ENCODE measurements around the gene ZNF74.
A peak's percentile ranks its signal among the peaks of the same experiment; 100 is the strongest.
"Not testable (repeated sequence)": the region's sequence is repeated elsewhere in the genome, so short reads cannot be mapped to it uniquely, and the experiment has no call there.

Gene ZNF74

GRCh38 chr22:20393705-20394476 is at the start of gene ZNF74:
TSS of gene ZNF74 (plus strand) at chr22:20394151. CDS start at chr22:20394629, 478 bp downstream.
- DNase-seq = peak; percentile 98

DNA sequence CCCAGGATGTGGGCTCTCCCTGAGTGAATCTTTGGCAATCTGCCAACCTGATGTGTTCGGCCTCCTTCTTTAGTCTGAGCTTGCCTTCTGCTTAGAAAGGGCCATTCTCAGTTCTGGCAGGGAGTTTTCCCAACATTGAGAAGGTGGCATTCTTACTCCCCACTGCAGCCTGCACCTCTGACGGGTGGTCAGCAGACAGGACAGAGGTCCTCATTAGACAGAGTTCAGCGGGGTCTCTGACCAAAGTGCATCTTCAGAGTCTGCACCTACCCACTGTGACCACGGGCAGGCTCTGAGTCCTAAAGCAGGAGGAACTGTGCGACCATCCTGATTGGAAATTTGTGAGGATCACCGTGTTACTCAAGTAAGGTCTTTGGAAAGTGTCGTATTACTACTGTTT is 47.4 kb upstream of the ZNF74 start:
- DNase-seq = not testable (repeated sequence)

- DNase-seq = not testable (repeated sequence)
Measured at GRCh38 chr22:20352536-20352935, 41.4 kb upstream of the ZNF74 start.

- DNase-seq = no peak
Measured at GRCh38 chr22:20354238-20354975, 39.5 kb upstream of the ZNF74 start.

- not testable (repeated sequence) for DNase-seq
Measured at GRCh38 chr22:20355939-20356636, 37.9 kb upstream of the ZNF74 start.

DNA sequence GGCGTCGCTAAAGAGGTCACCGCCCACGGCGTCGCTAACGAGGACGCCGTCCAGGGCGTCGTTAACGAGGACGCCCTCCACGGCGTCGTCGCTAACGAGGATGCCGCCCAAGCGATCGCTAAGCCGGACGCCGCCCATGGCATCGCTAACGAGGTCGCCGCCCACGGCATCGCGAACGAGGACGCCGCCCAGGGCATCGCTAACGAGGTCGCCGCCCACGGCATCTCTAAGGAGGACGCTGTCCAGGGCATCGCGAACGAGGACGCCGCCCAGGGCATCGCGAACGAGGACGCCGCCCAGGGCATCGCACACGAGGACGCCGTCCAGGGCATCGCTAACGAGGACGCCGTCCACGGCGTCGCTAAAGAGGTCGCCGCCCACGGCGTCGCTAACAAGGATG is 37.0 kb upstream of the ZNF74 start:
- DNase-seq = not testable (repeated sequence)

DNA sequence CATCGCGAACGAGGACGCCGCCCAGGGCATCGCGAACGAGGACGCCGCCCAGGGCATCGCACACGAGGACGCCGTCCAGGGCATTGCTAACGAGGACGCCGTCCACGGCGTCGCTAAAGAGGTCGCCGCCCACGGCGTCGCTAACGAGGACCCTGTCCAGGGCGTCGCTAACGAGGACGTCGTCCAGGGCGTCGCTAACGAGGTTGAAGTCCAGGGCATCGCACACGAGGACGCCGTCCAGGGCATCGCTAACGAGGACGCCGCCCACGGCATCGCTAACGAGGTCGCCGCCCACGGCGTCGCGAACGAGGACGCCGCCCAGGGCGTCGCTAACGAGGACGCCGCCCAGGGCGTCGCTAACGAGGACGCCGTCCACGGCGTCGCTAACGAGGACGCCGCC is 36.0 kb upstream of the ZNF74 start:
- not testable (repeated sequence) for DNase-seq

DNA sequence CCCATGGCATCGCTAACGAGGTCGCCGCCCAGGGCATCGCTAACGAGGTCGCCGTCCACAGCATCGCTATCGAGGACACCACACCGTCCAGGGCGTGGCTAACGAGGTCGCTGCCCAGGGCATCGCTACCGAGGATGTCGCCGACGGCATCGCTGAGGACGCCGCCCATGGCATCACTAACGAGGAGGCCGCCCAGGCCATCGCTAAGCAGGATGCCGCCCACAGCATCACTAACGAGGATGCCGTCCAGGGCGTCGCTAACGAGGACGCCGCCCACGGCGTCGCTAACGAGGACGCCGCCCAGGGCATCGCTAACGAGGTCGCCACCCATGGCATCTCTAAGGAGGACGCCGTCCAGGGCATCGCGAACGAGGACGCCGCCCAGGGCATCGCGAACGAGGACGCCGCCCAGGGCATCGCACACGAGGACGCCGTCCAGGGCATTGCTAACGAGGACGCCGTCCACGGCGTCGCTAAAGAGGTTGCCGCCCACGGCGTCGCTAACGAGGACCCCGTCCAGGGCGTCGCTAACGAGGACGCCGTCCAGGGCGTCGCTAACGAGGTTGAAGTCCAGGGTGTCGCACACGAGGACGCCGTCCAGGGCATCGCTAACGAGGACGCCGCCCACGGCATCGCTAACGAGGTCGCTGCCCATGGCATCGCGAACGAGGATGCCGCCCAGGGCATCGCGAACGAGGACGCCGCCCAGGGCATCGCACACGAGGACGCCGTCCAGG is 35.3 kb upstream of the ZNF74 start:
- not testable (repeated sequence) for DNase-seq

- not testable (repeated sequence) for DNase-seq
Measured at GRCh38 chr22:20360261-20360660, 33.7 kb upstream of the ZNF74 start.

GRCh38 chr22:20360866-20361751 is 32.8 kb upstream of the ZNF74 start:
- DNase-seq = not testable (repeated sequence)

DNA sequence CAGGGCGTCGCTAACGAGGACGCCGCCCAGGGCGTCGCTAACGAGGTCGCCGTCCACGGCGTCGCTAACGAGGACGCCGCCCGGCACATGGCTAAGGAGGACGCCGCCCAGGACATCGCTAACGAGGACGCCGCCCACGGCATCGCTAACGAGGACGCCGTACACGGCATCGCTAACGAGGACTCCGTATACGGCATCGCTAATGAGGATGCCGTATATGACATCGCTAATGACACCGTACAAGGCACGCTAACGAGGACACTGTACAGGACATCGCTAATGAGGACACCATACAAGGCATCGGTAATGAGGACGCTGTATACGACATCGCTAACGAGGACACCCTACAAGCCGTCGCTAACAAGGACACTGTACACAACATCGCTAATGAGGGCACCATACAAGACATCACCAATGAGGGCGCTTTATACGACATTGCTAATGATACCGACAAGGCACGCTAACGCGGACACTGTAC is 32.2 kb upstream of the ZNF74 start:
- DNase-seq = not testable (repeated sequence)

GRCh38 chr22:20362403-20362802 is 31.5 kb upstream of the ZNF74 start:
- not testable (repeated sequence) for DNase-seq

- not testable (repeated sequence) for DNase-seq
Measured at GRCh38 chr22:20364335-20365260, 29.4 kb upstream of the ZNF74 start.

- DNase-seq = not testable (repeated sequence)
Measured at GRCh38 chr22:20366841-20367240, 27.1 kb upstream of the ZNF74 start.

GRCh38 chr22:20368875-20369274 is 25.1 kb upstream of the ZNF74 start:
- DNase-seq = not testable (repeated sequence)

GRCh38 chr22:20371687-20372086 is 22.3 kb upstream of the ZNF74 start:
- DNase-seq = not testable (repeated sequence)

DNA sequence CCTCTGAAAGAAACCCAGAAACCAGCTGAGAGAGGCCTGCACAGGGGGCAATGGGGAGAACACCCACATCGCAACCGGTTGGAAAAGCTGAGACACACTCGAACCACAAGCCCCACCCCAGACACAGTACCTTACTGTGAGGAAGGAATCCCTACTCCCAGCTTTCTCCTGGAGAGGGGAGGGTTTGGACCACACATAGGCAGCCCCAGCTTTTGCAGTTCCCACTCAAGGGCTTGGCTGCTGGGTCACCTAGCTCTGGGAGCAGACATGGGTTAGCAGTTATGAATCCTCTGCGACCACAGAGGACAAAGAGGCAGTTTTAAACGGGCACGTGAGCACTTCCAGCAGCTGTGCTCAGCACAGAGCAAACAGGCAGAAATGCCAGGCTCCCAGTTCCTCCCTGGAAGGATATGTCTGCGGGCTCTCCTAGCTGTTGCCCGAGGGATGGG is 21.5 kb upstream of the ZNF74 start:
- not testable (repeated sequence) for DNase-seq

DNA sequence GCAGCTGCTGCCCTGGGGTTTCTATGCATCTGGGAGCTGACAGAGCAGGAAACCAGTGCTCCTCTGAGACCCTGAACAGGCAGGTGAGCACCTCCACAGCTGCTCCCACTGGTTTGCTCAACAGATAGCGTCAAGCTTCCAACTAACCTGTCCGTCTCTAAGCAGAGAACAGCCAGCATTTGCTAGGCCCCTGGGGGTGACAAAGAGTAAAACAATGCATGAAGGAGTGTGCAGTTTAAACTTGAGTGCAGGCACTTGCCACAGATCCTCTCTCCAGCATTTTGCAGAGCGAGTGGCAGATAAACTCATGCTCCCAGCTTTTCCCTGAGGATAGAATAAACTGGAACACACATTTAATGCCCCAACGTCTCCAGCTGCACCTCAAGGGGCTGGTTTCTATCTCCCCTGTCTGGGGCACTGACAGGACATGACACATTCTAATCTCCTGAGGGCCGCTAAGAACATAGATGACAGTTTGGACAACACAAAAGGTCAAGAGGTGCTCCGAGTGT is 20.7 kb upstream of the ZNF74 start:
- DNase-seq = not testable (repeated sequence)

GRCh38 chr22:20374130-20374529 is 19.8 kb upstream of the ZNF74 start:
- DNase-seq = not testable (repeated sequence)

- DNase-seq = not testable (repeated sequence)
Measured at GRCh38 chr22:20376281-20376680, 17.7 kb upstream of the ZNF74 start.
